WI38 (cell line): ENCODE results near the gene PLEK2.

Experiments used
- H3K4me3 ChIP-seq: 2 replicates; pipeline ENCODE4 v1.5.1; 2011; ENCODE audit warnings: low read depth, mild to moderate bottlenecking, control low read depth, low read length
- CTCF ChIP-seq: IDR thresholded peaks from 2 replicates; pipeline ENCODE4 v1.5.1; 2012; ENCODE audit warnings: low read depth, mild to moderate bottlenecking, control low read depth, low read length

The PLEK2 gene

GRCh38 chr14:67449096-67449495 lies 37.1 kb upstream of the PLEK2 start:
- no peak overlapping the region for H3K4me3 ChIP-seq
- TF ChIP-seq CTCF: no peak

GRCh38 chr14:67447033-67447381 lies 35.0 kb upstream of the PLEK2 start:
- no peak overlapping the region for H3K4me3 ChIP-seq
- no peak for TF ChIP-seq CTCF

- no peak overlapping the region for H3K4me3 ChIP-seq
- no peak for TF ChIP-seq CTCF
Measured at GRCh38 chr14:67446371-67447032, 34.5 kb upstream of the PLEK2 start.

- H3K4me3 ChIP-seq: no peak overlapping the region
- TF ChIP-seq CTCF: no peak
Measured at GRCh38 chr14:67444395-67444794, 32.4 kb upstream of the PLEK2 start.

GRCh38 chr14:67442139-67442906 lies 30.4 kb upstream of the PLEK2 start:
- TF ChIP-seq CTCF: no peak
- H3K4me3 ChIP-seq: no peak overlapping the region

GRCh38 chr14:67441672-67442071 lies 29.7 kb upstream of the PLEK2 start:
- H3K4me3 ChIP-seq: no peak overlapping the region
- no peak for TF ChIP-seq CTCF

- H3K4me3 ChIP-seq: no peak overlapping the region
- TF ChIP-seq CTCF: no peak
Measured at GRCh38 chr14:67441256-67441655, 29.3 kb upstream of the PLEK2 start.
